CD4-positive, alpha-beta T cell treated with Interleukin-12 subunit alpha and Interleukin-12 subunit beta, for 1 hour (primary cell): ENCODE data around the gene PNP.
"Not testable (repeated sequence)": the region's sequence is repeated elsewhere in the genome, so short reads cannot be mapped to it uniquely, and the experiment has no call there.

Experiments
- DNase-seq: peaks from one replicate; pipeline ENCODE4 v3.0.0-alpha.2; 2020

The PNP gene

DNA sequence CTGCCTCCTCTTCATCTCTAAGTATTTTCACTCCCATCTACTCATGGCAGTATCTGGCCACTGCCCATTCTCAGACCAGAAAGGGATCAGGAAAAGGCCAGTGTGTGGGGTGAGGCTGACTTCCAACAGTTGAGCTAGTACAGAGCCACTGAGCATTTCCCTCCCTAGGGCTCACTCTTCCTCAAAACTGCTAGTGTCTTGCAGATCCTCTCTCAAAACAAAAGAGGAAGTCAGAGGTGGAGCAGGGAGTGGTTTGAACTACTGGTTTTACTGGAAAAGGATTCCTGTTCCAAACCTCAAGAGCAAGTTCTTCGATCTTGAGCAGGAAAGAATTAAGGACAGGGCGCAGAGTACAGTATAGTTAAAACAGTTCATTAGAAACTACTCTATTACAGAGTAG is 24.4 kb downstream of the PNP start:
- no peak for DNase-seq

DNA sequence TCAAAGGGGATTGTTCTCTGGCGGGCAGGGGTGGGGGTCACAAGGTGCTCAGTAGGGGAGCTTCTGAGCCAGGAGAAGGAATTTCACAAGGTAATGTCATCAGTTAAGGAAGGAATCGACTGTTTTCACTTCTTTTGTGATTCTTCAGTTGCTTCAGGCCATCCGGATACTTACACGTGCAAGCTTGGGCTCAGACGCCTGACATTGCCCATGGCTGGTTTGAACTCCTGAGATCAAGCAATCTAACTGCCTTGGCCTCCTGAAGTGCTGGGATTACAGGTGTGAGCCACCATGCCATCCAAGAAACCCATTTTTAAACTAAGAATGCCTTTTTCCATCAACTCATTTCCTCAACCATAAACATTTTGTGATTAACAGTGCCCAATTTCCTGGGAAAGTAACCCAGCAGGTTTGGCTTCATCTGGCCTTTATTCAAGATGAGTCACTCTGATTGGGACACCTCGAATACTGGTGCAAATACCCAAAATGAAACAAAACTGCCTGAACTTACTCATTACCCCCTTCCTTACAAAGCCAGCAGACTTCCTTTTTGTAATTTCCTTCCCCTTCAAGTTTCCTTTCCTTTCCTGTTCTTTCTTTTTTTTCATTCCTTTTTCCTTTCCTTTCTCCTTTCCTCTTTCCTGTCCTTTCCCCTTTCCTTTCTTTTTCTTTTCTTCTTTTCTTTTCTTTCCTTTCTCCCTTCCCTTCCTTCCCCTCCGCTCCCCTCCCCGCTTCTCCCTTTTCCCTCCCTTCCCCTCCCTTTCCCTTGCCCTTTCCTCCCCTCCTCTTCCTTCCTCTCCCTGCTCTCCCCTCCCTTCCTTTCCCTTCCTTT is 25.9 kb downstream of the PNP start:
- DNase-seq = no peak

DNA sequence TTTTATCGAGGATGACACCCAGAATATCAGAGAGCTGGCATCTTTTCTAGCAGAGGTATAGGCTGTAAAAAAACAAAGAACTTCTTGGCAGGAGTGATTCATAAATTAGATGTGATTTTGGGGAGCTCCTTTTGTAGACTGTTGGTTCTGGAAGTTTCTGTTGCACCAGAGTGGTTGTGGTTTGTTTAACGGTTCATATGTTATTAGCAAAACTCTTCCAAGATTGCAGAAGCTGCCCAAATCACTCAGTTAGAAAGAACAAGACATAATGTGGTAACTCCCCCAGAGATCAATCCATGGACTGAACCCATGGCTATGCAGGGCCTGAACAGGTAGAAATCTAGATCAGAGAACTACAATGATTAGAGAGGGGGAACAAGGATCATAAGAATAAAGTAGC is 29.4 kb downstream of the PNP start:
- DNase-seq = no peak

DNA sequence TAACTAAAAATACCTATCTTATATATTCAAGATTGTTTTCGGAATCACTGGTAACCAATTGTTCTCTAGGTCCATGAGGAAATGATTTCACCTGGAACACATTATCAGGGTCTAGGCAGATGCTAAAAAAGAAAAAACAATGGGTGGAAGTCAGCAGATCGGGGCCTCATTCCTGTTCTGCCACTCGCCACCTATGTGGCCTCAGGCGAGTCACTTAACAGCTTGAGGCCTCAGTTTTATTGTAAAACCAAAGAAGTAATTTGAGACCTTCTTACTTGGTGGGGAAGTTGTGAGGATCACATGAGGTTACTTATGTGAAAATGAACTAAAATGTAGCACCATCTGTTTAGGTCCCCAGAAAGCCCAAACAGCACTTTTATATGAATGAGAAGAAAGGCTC is 29.9 kb downstream of the PNP start:
- DNase-seq = no peak

DNA sequence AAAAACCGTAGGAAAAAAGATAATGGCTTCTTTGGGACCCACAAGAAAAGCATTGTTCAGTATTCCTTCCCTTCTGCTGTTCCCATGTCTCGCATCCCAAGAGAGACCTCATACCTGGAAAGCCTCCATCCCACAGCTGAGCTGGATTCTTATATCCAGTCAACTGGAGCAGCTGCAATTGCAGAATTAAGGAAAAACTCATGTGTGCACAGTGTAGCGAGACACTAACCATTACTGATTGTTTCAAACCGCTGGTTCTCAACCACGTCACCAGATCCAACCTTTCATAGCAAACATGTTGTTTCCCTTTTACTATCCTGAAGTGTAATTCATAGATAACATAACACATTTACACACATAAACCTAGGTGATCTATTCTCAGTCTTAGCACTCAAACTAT is 30.7 kb downstream of the PNP start:
- no peak for DNase-seq

DNA sequence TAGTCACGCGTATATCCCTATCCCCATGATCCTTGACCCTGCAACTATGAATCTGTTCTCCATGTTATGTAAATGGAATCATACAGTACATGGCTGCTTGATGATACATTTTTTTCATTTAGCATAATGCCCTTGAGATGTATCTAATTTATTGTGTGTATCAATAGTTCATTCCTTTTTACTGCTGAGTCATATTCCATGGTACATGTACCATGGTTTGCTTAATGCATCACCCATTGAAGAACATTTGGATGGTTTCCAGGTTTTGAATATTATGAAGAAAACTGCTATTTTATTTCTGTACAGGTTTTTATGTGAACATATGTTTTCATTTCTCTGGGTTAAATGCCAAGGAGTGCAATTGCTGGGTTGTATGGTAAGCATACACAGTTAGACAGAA is 32.1 kb downstream of the PNP start:
- DNase-seq = no peak

DNA sequence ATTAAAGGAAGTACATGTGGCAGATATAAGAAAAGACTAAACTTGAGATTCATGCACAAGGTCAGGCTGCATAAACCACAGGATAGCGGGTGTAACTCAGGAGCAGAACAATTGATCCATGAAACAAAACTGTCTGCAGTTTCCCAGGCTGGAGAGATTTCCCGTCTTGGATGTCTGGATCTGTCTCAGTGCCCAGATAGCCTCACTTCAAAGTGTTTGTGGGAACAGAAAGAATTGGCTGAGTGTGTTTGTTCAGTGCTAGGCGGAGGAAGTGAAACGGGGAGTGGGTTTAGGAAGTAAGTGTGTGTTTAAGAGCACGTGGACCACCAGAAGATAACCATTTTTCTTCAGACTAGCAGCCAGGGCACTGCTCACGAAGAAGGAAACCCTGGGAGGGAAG is 34.7 kb downstream of the PNP start:
- no peak for DNase-seq

DNA sequence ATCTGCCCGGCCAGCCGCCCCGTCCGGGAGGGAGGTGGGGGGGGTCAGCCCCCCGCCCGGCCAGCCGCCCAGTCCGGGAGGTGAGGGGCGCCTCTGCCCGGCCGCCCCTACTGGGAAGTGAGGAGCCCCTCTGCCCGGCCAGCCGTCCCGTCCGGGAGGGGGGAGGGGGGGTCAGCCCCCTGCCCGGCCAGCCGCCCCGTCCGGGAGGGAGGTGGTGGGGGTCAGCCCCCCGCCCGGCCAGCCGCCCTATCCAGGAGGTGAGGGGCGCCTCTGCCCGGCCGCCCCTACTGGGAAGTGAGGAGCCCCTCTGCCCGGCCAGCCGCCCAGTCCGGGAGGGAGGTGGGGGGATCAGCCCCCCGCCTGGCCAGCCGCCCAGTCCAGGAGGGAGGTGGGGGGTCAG is 37.1 kb downstream of the PNP start:
- not testable (repeated sequence) for DNase-seq

DNA sequence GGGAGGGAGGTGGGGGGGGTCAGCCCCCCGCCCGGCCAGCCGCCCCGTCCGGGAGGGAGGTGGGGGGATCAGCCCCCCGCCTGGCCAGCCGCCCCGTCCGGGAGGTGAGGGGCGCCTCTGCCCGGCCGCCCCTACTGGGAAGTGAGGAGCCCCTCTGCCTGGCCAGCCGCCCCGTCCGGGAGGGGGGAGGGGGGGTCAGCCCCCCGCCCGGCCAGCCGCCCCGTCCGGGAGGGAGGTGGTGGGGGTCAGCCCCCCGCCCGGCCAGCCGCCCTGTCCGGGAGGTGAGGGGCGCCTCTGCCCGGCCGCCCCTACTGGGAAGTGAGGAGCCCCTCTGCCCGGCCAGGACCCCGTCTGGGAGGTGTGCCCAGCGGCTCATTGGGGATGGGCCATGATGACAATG is 37.5 kb downstream of the PNP start:
- DNase-seq = not testable (repeated sequence)

DNA sequence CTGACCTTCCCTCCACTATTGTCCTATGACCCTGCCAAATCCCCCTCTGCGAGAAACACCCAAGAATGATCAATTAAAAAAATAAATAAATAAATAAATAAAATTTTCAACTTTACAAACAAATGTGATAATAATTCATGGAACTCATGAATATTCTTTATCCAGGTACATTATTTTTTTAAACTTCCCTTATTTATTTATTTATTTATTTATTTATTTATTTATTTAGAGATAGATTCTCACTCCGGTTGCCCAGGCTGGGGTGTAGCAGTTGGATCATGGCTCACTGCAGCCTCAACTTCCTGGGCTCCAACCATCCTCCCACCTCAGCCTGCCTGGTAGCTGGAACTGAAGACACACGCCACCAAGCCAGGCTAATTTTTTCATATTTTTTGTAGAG is 38.3 kb downstream of the PNP start:
- DNase-seq = not testable (repeated sequence)

DNA sequence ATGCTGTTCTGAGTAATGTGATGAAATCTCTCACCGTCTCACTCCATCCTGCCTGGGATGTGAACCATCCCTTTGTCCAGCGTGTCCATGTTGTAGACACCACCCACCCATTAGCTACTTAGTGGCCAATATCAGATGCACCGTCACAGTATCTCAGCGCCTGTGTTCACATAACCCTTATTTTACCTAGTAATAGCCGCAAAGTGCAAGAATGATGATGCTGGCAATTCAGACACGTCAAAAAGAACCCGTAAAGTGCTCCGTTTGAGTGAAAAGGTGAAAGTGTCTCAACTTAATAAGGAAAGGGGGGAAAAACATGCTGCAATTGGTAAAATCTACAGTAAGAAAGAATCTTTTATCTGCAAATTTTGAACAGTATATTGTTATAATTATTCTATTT is 39.2 kb downstream of the PNP start:
- DNase-seq = no peak

DNA sequence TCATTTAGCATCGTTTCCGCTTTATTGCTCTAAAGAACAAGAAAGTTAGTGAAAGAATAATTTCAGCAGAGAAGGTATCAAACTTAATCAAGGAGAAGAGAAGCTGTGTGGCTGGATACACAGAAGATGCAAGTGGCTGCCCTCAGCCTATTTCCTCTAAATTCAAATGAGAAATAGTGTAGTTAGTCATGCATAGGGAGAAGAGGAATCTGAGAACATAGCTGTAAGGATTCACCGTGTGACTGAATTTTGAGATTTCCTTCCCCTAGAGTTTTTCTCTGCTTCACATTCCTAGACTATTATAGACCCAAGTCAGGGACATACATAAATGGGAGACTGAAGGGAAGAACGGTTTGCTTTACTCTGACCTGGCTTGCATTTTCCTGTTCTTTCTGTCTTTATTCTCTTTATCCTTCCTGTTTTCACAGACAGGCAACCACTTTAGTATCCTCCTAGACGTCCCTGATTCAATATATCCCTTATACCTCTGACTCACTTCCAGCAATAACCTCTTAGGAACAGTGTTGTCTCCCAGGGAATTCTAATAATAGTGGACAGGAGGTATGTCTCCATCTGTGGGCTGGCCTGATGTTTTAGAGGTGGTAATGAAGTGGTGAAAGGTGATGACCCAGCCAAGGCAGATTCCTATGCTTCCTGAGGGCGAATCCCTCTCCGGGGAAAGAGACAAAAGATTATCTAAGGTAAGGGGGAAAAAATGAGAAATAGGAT is 43.1 kb downstream of the PNP start:
- DNase-seq = no peak

DNA sequence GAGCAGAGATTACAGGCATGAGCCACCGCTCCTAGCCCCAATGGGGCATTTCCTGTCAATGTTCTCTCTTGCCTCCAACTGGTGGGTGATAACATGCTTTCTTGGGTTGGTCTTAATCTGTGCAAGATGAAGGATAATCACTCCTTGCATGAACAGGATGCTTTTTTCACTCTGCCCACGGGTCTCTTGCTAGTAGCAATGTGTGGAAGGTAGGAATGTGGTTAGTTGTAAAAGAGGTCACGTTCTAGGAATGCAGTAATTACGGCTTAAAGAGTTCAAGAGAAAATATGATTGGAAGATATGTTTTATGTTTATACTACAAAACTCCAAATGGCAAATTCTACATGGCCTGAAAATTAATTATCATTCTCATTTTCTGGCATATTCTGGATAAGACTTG is 46.6 kb downstream of the PNP start:
- no peak for DNase-seq

DNA sequence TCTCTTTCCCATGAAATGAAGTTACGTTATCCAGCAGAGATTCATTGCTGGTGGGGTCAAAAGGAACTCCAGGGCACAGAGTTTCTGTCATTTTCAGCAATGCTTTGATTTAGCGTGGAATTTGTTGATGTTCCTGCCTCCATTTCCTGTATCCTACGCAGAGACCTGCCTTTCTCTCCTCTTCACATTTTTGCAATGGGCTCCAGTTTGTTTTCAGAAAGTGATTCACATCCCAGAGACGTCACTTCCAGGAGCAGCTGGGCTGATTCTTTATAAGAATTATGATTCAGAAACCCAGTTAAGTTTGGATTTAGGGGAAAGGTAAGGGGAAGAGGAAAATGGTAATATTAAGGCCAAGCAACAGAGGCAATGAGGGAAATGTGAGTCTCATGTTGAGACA is 47.7 kb downstream of the PNP start:
- no peak for DNase-seq

DNA sequence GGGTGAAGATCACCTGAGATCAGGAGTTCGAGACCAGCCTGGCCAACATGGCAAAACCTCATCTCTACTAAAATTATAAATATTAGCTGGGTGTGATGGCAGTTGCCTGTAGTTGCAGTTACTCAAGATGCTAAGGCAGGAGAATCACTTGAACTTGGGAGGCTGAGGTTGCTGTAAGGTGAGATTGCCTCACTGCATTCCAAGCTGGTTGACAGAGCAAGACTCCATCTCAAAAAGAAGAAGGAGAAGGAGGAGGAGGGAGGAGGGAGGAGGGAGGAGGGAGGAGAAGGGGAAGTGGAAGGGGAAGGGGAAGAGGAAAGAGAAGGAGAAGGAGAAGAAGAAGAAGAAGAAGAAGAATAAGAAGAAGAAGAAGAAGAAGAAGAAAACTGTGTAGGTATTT is 53.1 kb downstream of the PNP start:
- DNase-seq = no peak

DNA sequence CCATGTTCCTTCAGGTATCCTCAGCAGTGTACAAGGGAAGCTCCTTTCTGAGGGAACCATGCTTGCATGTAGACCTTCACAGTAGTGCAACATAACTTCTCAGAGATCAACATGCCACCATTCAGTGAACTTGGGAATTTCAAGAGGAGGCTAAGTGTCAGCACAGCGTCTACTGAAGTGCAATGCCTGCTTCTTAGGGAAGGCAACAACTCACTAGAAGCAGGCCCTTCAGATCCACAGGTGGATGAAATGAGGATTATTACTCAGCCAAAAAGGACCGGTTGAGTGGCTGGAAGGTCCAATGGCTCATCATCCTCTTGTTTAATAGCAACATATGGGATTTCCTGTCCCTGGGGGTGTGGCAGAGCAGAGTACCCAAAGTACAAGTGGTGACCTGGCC is 54.8 kb downstream of the PNP start:
- no peak for DNase-seq
